Retinal pigment epithelial cell (primary cell): ENCODE data around the gene ZBTB46.

Source experiments
- DNase-seq: peaks from one replicate; pipeline ENCODE4 v3.0.0-alpha.2; 2010; ENCODE audit warnings: low read depth
- H3K4me3 ChIP-seq: 2 replicates; pipeline ENCODE4 v1.5.1; 2011; ENCODE audit warnings: mild to moderate bottlenecking, low read length, control low read depth, moderate library complexity
- TF ChIP-seq, protein P1 (sequence below): conservative IDR thresholded peaks from 2 replicates; pipeline ENCODE4 v1.5.1; 2011; ENCODE audit warnings: low read depth, low read length, control low read depth, inconsistent platforms

The ZBTB46 gene

DNA sequence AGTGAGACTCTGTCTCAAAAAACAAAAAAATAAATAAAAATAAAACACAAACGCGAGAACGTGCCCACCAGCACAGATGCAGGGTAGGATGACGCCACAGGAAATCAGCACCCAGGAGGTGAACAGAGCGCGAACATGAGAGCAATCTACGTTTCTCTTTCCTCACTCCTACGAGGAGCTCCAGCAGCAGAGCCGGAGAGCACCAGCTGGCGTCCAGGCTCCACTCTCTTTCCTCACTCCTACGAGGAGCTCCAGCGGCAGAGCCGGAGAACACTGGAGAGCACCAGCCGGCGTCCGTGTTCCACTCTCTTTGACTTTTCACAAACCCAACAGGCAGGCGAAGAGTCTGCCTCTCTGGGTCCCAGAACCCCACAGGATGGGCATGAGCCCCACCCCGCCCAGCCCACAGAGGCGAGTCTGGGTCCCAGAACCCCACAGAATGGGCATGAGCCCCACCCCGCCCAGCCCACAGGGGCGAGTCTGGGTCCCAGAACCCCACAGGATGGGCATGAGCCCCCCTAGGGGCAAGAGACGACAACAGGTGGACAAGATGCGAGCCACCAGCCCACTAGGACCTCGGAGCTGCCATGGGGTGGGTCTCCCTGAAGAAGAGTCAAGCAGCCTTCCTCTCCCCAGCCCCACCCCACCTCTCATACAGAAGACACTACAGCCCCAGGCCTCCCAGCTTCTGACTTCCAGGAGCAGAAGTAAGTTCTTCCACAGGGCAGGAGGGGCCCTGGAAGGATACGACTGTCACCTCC lies 20.2 kb downstream of the ZBTB46 start:
- no peak overlapping the region for H3K4me3 ChIP-seq
- TF ChIP-seq, protein P1, sequence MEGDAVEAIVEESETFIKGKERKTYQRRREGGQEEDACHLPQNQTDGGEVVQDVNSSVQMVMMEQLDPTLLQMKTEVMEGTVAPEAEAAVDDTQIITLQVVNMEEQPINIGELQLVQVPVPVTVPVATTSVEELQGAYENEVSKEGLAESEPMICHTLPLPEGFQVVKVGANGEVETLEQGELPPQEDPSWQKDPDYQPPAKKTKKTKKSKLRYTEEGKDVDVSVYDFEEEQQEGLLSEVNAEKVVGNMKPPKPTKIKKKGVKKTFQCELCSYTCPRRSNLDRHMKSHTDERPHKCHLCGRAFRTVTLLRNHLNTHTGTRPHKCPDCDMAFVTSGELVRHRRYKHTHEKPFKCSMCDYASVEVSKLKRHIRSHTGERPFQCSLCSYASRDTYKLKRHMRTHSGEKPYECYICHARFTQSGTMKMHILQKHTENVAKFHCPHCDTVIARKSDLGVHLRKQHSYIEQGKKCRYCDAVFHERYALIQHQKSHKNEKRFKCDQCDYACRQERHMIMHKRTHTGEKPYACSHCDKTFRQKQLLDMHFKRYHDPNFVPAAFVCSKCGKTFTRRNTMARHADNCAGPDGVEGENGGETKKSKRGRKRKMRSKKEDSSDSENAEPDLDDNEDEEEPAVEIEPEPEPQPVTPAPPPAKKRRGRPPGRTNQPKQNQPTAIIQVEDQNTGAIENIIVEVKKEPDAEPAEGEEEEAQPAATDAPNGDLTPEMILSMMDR = no peak
- DNase-seq = no peak

DNA sequence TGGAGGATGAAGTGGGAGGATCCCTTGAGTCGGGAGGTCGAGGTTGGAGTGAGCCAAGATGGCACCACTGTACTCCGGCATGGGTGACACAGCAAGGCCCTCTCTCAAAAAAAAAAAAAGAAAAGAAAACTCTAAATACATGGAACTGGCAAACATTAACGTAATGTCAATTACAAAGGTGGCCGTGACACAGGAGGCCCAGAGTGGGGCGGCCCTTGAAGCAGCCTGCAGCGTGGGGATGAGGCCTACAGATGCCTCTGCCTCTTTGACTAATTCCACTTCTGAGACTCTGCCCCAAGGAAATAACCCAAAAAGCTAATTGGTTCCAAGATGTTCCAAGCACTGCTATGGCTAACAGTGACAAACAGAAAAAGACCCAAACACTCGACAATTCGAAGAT lies 21.2 kb downstream of the ZBTB46 start:
- TF ChIP-seq, protein P1 = no peak
- DNase-seq = no peak
- no peak overlapping the region for H3K4me3 ChIP-seq

DNA sequence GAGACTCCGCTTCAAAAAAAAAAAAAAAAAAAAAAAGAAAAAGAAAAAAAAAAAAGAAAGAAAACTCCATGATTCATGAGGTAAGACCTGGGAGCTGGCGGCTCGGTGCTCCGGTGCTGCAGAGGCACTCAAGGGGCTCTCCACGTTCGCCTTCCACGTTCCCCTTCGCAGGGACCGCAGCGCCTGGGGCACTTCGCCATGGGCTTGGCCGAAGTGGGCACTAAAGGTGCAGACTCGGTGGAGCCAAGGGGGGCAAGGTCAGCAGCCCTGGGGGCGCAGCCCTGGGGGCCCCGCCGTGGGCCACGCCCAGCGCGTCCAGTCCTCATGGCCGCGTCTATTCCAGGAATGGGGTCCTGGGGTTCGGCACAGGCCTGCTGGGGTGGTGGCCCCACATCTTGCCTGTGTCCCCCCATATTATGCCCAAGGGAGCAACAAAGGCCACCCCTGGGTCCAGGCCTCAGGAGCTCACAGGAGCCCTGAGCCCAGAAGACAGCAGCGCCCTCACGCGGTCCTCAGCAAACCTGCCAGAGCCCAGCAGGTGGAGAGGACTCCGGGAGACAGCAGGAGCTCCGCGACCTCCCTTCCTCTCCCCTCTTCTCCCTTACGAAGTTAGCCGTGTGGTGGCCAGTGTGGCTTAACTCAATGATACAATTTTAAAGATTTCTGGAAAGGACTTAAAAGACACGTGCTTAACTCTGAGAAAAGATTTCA lies 21.9 kb downstream of the ZBTB46 start:
- H3K4me3 ChIP-seq = no peak overlapping the region
- DNase-seq = no peak
- TF ChIP-seq, protein P1 = no peak

DNA sequence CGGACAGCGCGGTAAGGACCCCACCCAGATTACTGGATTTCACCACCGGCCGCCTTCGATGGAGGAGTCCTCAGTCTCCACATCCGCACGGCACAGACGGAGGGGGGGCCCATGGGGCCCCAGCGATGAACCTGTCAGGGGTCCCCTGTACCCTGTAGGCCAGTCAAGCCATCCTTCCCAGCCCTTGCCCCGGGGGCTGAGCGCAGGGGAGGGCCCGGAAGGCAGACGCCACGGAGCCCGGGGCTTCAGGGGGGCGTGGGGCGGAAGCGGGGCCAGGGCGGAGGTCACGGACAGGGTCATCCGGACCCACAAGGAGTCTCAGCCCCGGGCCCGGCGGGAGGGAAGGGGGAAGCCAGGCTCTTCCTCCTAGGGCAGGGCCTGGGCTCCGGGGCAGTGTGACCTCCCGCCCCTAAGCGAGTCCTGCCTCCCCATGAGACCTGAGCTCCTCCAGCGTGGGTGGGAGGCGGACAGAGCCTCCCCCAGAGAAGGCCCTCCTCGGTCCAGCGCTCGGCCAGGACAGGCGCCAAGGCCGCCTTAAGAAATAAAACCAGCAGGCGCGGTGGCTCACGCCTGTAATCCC lies 22.8 kb downstream of the ZBTB46 start:
- TF ChIP-seq, protein P1 = no peak
- no peak overlapping the region for H3K4me3 ChIP-seq

DNA sequence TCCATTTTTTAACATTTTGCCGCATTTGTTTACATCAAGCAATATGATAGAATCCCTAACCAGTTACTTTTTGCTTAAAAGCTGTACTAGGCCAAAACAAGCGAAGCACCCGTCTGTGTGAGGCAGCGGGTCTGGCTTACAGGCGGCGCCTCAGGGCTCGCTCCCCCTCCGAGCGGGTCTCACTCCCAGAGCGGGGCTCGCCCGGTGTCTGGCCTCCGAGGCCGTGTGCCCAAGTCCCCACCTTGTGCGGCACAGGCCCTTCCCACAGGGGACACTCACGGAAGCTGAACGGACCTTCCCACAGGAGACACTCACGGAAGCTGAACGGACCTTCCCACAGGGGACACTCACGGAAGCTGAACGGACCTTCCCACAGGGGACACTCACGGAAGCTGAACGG lies 23.4 kb downstream of the ZBTB46 start:
- H3K4me3 ChIP-seq = no peak overlapping the region
- no peak for DNase-seq
- TF ChIP-seq, protein P1 = no peak

More for the DNA sequence above, 22.8 kb downstream of the ZBTB46 start:
- DNase-seq = no peak

DNA sequence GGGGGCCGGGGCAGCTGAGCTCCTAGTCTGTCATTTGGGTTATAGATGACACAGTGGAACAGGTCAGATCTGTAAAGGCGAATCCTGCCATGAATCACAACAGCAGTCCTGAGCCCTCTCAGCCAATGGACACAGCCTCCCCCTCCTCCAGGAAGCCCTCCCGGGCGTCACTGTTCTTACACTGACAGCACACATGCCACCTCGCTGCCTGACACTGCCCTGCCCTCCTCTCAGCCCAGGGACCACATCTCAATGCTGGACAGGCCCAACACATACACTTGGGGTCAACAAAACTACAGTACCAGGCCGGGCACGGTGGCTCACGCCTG lies 26.8 kb downstream of the ZBTB46 start:
- no peak for DNase-seq
- TF ChIP-seq, protein P1 = no peak
- no peak overlapping the region for H3K4me3 ChIP-seq
